K562 (cell line): ENCODE results near the gene SVEP1.

Source experiments
- ARHGAP35 ChIP-seq: fragments of 450-650 bp; IDR thresholded peaks from 2 replicates; pipeline ENCODE4 v1.6.1; 2018; ENCODE audit not compliant: partially characterized antibody
- CREB3 ChIP-seq: fragments of 450-650 bp; conservative IDR thresholded peaks from 2 replicates; pipeline ENCODE4 v1.6.1; 2016; ENCODE audit warnings: missing genetic modification characterization, low read depth, mild to moderate bottlenecking, missing compliant biosample characterization, moderate library complexity
- CREB3L1 ChIP-seq: fragments of 450-650 bp; IDR thresholded peaks from 2 replicates; pipeline ENCODE4 v1.6.1; 2014; ENCODE audit warnings: low read depth, mild to moderate bottlenecking, moderate library complexity, borderline replicate concordance
- CTCF ChIP-seq, 3 experiments: IDR thresholded peaks in 2 of 3; conservative IDR thresholded peaks in 1 of 3; 2 replicates each; pipeline ENCODE4 v1.5.1; 2011 to 2012; ENCODE audit warnings: low read length in 3 of 3, mild to moderate bottlenecking in 3 of 3, control low read depth in 2 of 3, improper control_type of control experiment in 1 of 3, inconsistent platforms in 1 of 3, low read depth in 1 of 3, mixed read lengths in 1 of 3, moderate library complexity in 1 of 3; ENCODE audit not compliant: insufficient read depth in 2 of 3
- EGR1 ChIP-seq: fragments of 450-650 bp; conservative IDR thresholded peaks from 2 replicates; pipeline ENCODE4 v1.6.1; 2017; ENCODE audit warnings: mild to moderate bottlenecking
- ETV5 ChIP-seq: sonication (generic); formaldehyde crosslinking; IDR thresholded peaks from 2 replicates; pipeline ENCODE4 v1.4.0; 2020; ENCODE audit warnings: low read depth, mild to moderate bottlenecking, missing genetic modification reagents
- MAFF ChIP-seq: IDR thresholded peaks from 2 replicates; pipeline ENCODE4 v1.6.1; 2012; ENCODE audit warnings: low read length, improper control_type of control experiment
- NCOA1 ChIP-seq: fragments of 450-650 bp; IDR thresholded peaks from 2 replicates; pipeline ENCODE4 v1.6.1; 2016; ENCODE audit warnings: low read depth
- NFIC ChIP-seq: fragments of 450-650 bp; IDR thresholded peaks from 2 replicates; pipeline ENCODE4 v1.6.1; 2017; ENCODE audit warnings: mild to moderate bottlenecking, inconsistent platforms
- PRPF4 ChIP-seq: fragments of 200-400 bp; formaldehyde crosslinking; IDR thresholded peaks from one replicate; pipeline ENCODE4 v1.6.1; 2017; ENCODE audit warnings: low read length, low read depth, mild to moderate bottlenecking; ENCODE audit not compliant: insufficient read depth, poor library complexity, severe bottlenecking
- RAD21 ChIP-seq, 2 experiments: fragments of 250-450 bp in 1 of 2; fragments of 450-650 bp in 1 of 2; sonication (Bioruptor Pico) in 1 of 2; formaldehyde crosslinking in 1 of 2; IDR thresholded peaks in 1 of 2; conservative IDR thresholded peaks in 1 of 2; 2 replicates each; pipeline versions ENCODE4 v1.4.0 to v1.8.0; 2020 to 2022; ENCODE audit warnings: mild to moderate bottlenecking in 2 of 2, moderate library complexity in 1 of 2
- ZNF274 ChIP-seq: IDR thresholded peaks from 2 replicates; pipeline ENCODE4 v1.6.1; 2011; ENCODE audit warnings: low read depth, mild to moderate bottlenecking, low read length, moderate library complexity, borderline replicate concordance

DNA sequence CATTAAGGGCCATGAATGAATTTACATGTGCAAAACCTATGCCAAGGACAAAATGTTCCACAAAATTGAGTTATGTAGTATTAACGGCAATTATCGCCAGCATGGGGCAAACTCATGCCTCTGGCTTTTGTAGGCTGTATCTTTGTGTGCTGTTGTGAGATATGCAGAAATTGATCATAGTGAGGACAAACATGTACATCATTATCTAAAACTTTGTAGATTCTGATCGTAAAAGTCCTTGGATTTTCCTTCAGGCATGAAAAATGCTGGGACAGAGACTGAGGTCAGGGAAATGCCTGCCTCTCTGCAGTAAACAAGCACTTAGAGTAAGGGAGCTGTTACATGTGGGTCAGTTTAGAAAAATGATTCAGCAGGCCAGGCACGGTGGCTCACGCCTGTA is 236.0 kb downstream of the SVEP1 start:
- TF ChIP-seq CTCF (IDR thresholded peaks at IDR 0.05 in 2 of 3, conservative IDR thresholded peaks at IDR 0.05 in 1 of 3; ENCODE audit: insufficient read depth in 2 of 3, low read depth in 1 of 3, low read length in 3 of 3) (no peak), EGR1 (no peak), CREB3L1 (no peak), ETV5 (no peak), NFIC (no peak), CREB3 (tag) (no peak), ARHGAP35 (no peak), NCOA1 (no peak), RAD21 (CRISPR knock-in tag; conservative IDR thresholded peaks at IDR 0.05 in 1 of 2, IDR thresholded peaks at IDR 0.05 in 1 of 2) (no peak), MAFF (no peak), ZNF274 (no peak), PRPF4 (no peak)
